SK-N-SH (cell line): ENCODE results near the gene OR9A4. TPM values are rescaled to one million over a fixed set of nuclear protein-coding genes. Genes with fewer than 3 reads are reported as not detected.

Experiments
- CTCF ChIA-PET: fragments of 300-600, 350-600 bp; formaldehyde crosslinking; extraction: SDS; loops from one replicate; lab custom pipeline; 2021; lab: Yijun Ruan, JAX
- POLR2A ChIA-PET: fragments of 350-600 bp; sonication (Branson Sonifier 250); formaldehyde crosslinking; extraction: SDS; loops from one replicate; lab custom pipeline; 2020; ENCODE audit warnings: antibody characterized with exemption, inconsistent platforms; lab: Yijun Ruan, JAX
- DNase-seq: peaks from one replicate; pipeline ENCODE4 v3.0.0; 2012
- H2AFZ ChIP-seq: fragments of 200-600 bp; sonication (generic); 2 replicates; pipeline ENCODE4 v1.8.1; 2016; ENCODE audit warnings: antibody characterized with exemption, mild to moderate bottlenecking, low read depth
- H3F3A ChIP-seq: fragments of 200-600 bp; sonication (generic); replicated peaks from 2 replicates; pipeline ENCODE3; 2016; ENCODE audit warnings: antibody characterized with exemption, mild to moderate bottlenecking; ENCODE audit not compliant: insufficient read depth
- H3K27ac ChIP-seq, 2 experiments: fragments of 200-500 bp in 1 of 2; fragments of 200-600 bp in 1 of 2; sonication (Bioruptor generic) in 1 of 2; sonication (generic), shearing (Covaris generic) in 1 of 2; 2 replicates each; pipeline versions ENCODE4 v1.5.1 to v1.6.1; 2014 to 2016; ENCODE audit warnings: low read depth in 2 of 2, inconsistent platforms in 1 of 2, low read length in 1 of 2, mild to moderate bottlenecking in 1 of 2, mixed read lengths in 1 of 2
- H3K27me3 ChIP-seq: fragments of 200-600 bp; sonication (generic), shearing (Covaris generic); 2 replicates; pipeline ENCODE4 v1.6.1; 2016; ENCODE audit warnings: mixed run types; ENCODE audit not compliant: insufficient read depth
- H3K36me3 ChIP-seq, 2 experiments: fragments of 200-500 bp in 1 of 2; fragments of 200-600 bp in 1 of 2; sonication (Bioruptor generic) in 1 of 2; sonication (generic) in 1 of 2; replicated peaks in 1 of 2; 2 replicates each; pipeline versions ENCODE3 to v1.5.1; 2014 to 2016; ENCODE audit warnings: low read length in 1 of 2, mild to moderate bottlenecking in 1 of 2; ENCODE audit not compliant: insufficient read depth in 2 of 2, control insufficient read depth in 1 of 2
- H3K4me1 ChIP-seq, 2 experiments: fragments of 200-500 bp in 1 of 2; fragments of 200-600 bp in 1 of 2; sonication (Bioruptor generic) in 1 of 2; sonication (generic), shearing (Covaris generic) in 1 of 2; 2 replicates each; pipeline versions ENCODE4 v1.5.1 to v1.6.1; 2014 to 2016; ENCODE audit warnings: low read depth in 1 of 2, low read length in 1 of 2, mixed run types in 1 of 2; ENCODE audit not compliant: insufficient read depth in 2 of 2, control insufficient read depth in 1 of 2
- H3K4me2 ChIP-seq: fragments of 200-600 bp; sonication (generic), shearing (Covaris generic); 2 replicates; pipeline ENCODE4 v1.6.1; 2017; ENCODE audit warnings: mixed run types
- H3K4me3 ChIP-seq, 2 experiments: fragments of 200-500 bp in 1 of 2; fragments of 200-600 bp in 1 of 2; sonication (Bioruptor generic) in 1 of 2; sonication (generic), shearing (Covaris generic) in 1 of 2; 2 replicates each; pipeline versions ENCODE4 v1.5.1 to v1.8.1; 2014 to 2016; ENCODE audit warnings: low read depth in 2 of 2, inconsistent platforms in 1 of 2, low read length in 1 of 2, mild to moderate bottlenecking in 1 of 2, mixed read lengths in 1 of 2, moderate library complexity in 1 of 2
- H3K79me2 ChIP-seq: fragments of 200-600 bp; sonication (generic); 2 replicates; pipeline ENCODE4 v1.8.1; 2017; ENCODE audit warnings: mild to moderate bottlenecking; ENCODE audit not compliant: insufficient read depth
- H3K9ac ChIP-seq: fragments of 200-600 bp; sonication (generic); 2 replicates; pipeline ENCODE4 v1.6.1; 2017; ENCODE audit warnings: mixed run types
- H3K9me2 ChIP-seq: fragments of 200-600 bp; sonication (generic); 2 replicates; pipeline ENCODE4 v1.6.1; 2017; ENCODE audit warnings: mixed run types
- H3K9me3 ChIP-seq: fragments of 200-600 bp; sonication (generic); 2 replicates; pipeline ENCODE4 v1.6.1; 2017; ENCODE audit warnings: mixed run types, mild to moderate bottlenecking, moderate library complexity
- H4K20me1 ChIP-seq: fragments of 200-600 bp; sonication (generic); 2 replicates; pipeline ENCODE4 v1.6.1; 2017; ENCODE audit warnings: mild to moderate bottlenecking, mixed run types; ENCODE audit not compliant: insufficient read depth
- CHD2 ChIP-seq: fragments of 150-350 bp; IDR thresholded peaks from 2 replicates; pipeline ENCODE4 v1.6.1; 2018; ENCODE audit warnings: low read length; ENCODE audit not compliant: partially characterized antibody
- CTCF ChIP-seq: fragments of 200-600 bp; sonication (generic); IDR thresholded peaks from 2 replicates; pipeline ENCODE4 v1.6.1; 2017; ENCODE audit warnings: antibody characterized with exemption, mild to moderate bottlenecking, moderate library complexity
- EZH2phosphoT487 ChIP-seq: fragments of 200-600 bp; sonication (generic); IDR thresholded peaks from 2 replicates; pipeline ENCODE4 v1.6.1; 2017; ENCODE audit warnings: low read depth, mixed run types, mild to moderate bottlenecking, antibody characterized with exemption, moderate library complexity, borderline replicate concordance
- FOSL2 ChIP-seq: IDR thresholded peaks from 2 replicates; pipeline ENCODE4 v1.4.0; 2012; ENCODE audit warnings: low read depth, mild to moderate bottlenecking, moderate library complexity, borderline replicate concordance
- FOXJ3 ChIP-seq: sonication (generic); formaldehyde crosslinking; IDR thresholded peaks from 2 replicates; pipeline ENCODE4 v1.5.1; 2020; ENCODE audit warnings: mild to moderate bottlenecking, missing genetic modification reagents
- FOXM1 ChIP-seq: IDR thresholded peaks from 2 replicates; pipeline ENCODE4 v1.4.0; 2012; ENCODE audit warnings: low read depth, mild to moderate bottlenecking
- GABPA ChIP-seq: IDR thresholded peaks from 2 replicates; pipeline ENCODE4 v1.4.0; 2012; ENCODE audit warnings: low read depth, mild to moderate bottlenecking
- JUND ChIP-seq: IDR thresholded peaks from 2 replicates; pipeline ENCODE4 v1.4.0; 2012
- MAX ChIP-seq: IDR thresholded peaks from 2 replicates; pipeline ENCODE4 v1.4.0; 2012; ENCODE audit warnings: low read depth
- NFIC ChIP-seq: IDR thresholded peaks from 2 replicates; pipeline ENCODE4 v1.4.0; 2012; ENCODE audit warnings: borderline replicate concordance
- POLR2AphosphoS5 ChIP-seq: IDR thresholded peaks from 2 replicates; pipeline ENCODE4 v1.6.1; 2012; ENCODE audit warnings: low read depth, low read length
- SIN3A ChIP-seq: IDR thresholded peaks from 2 replicates; pipeline ENCODE4 v1.6.1; 2012; ENCODE audit warnings: low read depth, mild to moderate bottlenecking, low read length, moderate library complexity, borderline replicate concordance
- TAF1 ChIP-seq: IDR thresholded peaks from 2 replicates; pipeline ENCODE4 v1.6.1; 2012; ENCODE audit warnings: low read depth, mild to moderate bottlenecking, low read length, moderate library complexity, borderline replicate concordance
- USF1 ChIP-seq: IDR thresholded peaks from 2 replicates; pipeline ENCODE4 v1.4.0; 2012; ENCODE audit warnings: low read depth, borderline replicate concordance
- YY1 ChIP-seq: IDR thresholded peaks from 2 replicates; pipeline ENCODE4 v1.4.0; 2012; ENCODE audit warnings: low read depth, mild to moderate bottlenecking
- WGBS: methylation state at CpG from one replicate; pipeline ENCODE4 v1.1.6; 2017; ENCODE audit warnings: low lambda C conversion rate; 5-methylcytosine and 5-hydroxymethylcytosine counted together
- polyA plus RNA-seq, 3 experiments: library from polyadenylated mRNA; depleted of rRNA; stranded (reverse); fragments of >200 nt; gene quantifications; 2 replicates each; pipeline ENCODE4 v1.2.3, GENCODE V29; 2012
- TF ChIP-seq, protein P1 (sequence below): fragments of 150-350 bp; IDR thresholded peaks from 2 replicates; pipeline ENCODE4 v1.6.1; 2017; ENCODE audit warnings: antibody characterized with exemption, low read length, low read depth, borderline replicate concordance
- TF ChIP-seq, protein P2 (sequence below): IDR thresholded peaks from 2 replicates; pipeline ENCODE4 v1.6.1; 2012; ENCODE audit warnings: mild to moderate bottlenecking, low read depth, low read length, moderate library complexity

OR9A4 gene
- polyA plus RNA-seq, 1 of the 3 experiments (the other 2 are of a cell fraction): not detected

DNA sequence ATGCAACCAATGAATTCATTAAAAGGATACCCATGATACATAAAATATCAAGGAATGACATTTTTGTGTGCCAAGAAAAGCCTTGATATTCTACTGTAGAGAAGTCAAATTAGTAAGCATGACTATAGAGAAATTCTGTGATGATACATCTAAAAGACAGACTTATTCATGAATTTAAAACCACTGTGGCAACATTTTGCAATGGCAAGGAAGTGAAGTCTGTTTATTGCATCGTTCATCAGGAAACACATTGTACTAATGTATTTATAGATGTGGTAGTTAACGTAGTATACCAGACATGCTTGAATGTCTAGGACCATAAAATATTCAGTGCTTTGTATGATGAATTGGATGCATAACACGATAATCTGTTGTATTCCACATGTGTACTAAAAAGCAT, 39.9 kb downstream of the OR9A4 start:
- Histone ChIP-seq H2AFZ (no peak overlapping the region), H4K20me1 (no peaks in the 10 kb centered on the region), H3K9me3 (no peaks in the 10 kb centered on the region), H3K79me2 (no peaks in the 10 kb centered on the region), H3K9me2 (no peaks in the 10 kb centered on the region), H3K27me3 (peaks cover 8% of the 10 kb centered on the region; the same call in 1 of the 2 replicates), H3K4me1 (no peaks in the 10 kb centered on the region), H3F3A (no peaks in the 10 kb centered on the region), H3K4me2 (no peak overlapping the region), H3K27ac (no peak overlapping the region), H3K36me3 (no peaks in the 10 kb centered on the region), H3K9ac (no peak overlapping the region), H3K4me3 (no peak overlapping the region)
- WGBS: 3% methylated on average over 3 of the region's 3 CpGs
- ChIA-PET CTCF (interaction anchor here (2.3 kb wide), 1 partner anchor 20 kb away, joined by 8 read pairs; no protein-coding TSS in a partner anchor), POLR2A (no interaction called here)
- no peak for DNase-seq
- TF ChIP-seq, protein P1, sequence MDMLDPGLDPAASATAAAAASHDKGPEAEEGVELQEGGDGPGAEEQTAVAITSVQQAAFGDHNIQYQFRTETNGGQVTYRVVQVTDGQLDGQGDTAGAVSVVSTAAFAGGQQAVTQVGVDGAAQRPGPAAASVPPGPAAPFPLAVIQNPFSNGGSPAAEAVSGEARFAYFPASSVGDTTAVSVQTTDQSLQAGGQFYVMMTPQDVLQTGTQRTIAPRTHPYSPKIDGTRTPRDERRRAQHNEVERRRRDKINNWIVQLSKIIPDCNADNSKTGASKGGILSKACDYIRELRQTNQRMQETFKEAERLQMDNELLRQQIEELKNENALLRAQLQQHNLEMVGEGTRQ: no peak
- TF ChIP-seq TAF1 (no peak), CTCF (no peak), FOXM1 (no peak), FOXJ3 (CRISPR knock-in tag) (no peak), JUND (no peak), CHD2 (no peak), YY1 (no peak), USF1 (no peak), EZH2phosphoT487 (no peak), POLR2AphosphoS5 (no peak), GABPA (no peak), MAX (no peak), SIN3A (no peak), NFIC (no peak), FOSL2 (no peak)
- TF ChIP-seq, protein P2, sequence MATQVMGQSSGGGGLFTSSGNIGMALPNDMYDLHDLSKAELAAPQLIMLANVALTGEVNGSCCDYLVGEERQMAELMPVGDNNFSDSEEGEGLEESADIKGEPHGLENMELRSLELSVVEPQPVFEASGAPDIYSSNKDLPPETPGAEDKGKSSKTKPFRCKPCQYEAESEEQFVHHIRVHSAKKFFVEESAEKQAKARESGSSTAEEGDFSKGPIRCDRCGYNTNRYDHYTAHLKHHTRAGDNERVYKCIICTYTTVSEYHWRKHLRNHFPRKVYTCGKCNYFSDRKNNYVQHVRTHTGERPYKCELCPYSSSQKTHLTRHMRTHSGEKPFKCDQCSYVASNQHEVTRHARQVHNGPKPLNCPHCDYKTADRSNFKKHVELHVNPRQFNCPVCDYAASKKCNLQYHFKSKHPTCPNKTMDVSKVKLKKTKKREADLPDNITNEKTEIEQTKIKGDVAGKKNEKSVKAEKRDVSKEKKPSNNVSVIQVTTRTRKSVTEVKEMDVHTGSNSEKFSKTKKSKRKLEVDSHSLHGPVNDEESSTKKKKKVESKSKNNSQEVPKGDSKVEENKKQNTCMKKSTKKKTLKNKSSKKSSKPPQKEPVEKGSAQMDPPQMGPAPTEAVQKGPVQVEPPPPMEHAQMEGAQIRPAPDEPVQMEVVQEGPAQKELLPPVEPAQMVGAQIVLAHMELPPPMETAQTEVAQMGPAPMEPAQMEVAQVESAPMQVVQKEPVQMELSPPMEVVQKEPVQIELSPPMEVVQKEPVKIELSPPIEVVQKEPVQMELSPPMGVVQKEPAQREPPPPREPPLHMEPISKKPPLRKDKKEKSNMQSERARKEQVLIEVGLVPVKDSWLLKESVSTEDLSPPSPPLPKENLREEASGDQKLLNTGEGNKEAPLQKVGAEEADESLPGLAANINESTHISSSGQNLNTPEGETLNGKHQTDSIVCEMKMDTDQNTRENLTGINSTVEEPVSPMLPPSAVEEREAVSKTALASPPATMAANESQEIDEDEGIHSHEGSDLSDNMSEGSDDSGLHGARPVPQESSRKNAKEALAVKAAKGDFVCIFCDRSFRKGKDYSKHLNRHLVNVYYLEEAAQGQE: no peak
